PC-3 (cell line): ENCODE measurements around the gene CDKN1B. TPM values are rescaled to one million over a fixed set of nuclear protein-coding genes. Genes with fewer than 3 reads are reported as not detected.

Experiments
- ATAC-seq: fragments of 200-7000 bp; cut with Tn5 transposase; 2 replicates; pipeline ENCODE4 v1.9.1; 2020; ENCODE audit warnings: mild to moderate bottlenecking, moderate library complexity
- BruUV-seq: library from RNA; stranded (reverse); fragments of 400-500 nt; replicated peaks from 2 replicates; lab custom pipeline; 2021; lab: Mats Ljungman, UMichigan
- CTCF ChIA-PET: fragments of 300-600 bp; sonication (Branson Sonifier 250); formaldehyde crosslinking; loops from one replicate; lab custom pipeline; 2022; ENCODE audit warnings: antibody characterized with exemption; lab: Charles Lee
- POLR2A ChIA-PET: fragments of 300-600 bp; sonication (Branson Sonifier 250); formaldehyde crosslinking; loops from one replicate; lab custom pipeline; 2022; ENCODE audit warnings: antibody characterized with exemption; ENCODE audit not compliant: unreplicated experiment; lab: Charles Lee
- DNase-seq: peaks from one replicate; pipeline ENCODE4 v3.0.0-alpha.2; 2015
- H2AFZ ChIP-seq: fragments of 300-600 bp; sonication (generic); 2 replicates; pipeline ENCODE4 v1.6.0; 2016; ENCODE audit warnings: antibody characterized with exemption, low read length
- H3F3A ChIP-seq: fragments of 300-600 bp; sonication (generic); one replicate; pipeline ENCODE4 v1.6.0; 2017; ENCODE audit warnings: antibody characterized with exemption, low read length, control low read depth, mild to moderate bottlenecking; ENCODE audit not compliant: unreplicated experiment
- H3K27ac ChIP-seq: fragments of 300-600 bp; sonication (generic); 2 replicates; pipeline ENCODE4 v1.5.1; 2016; ENCODE audit warnings: mild to moderate bottlenecking, low read length
- H3K27me3 ChIP-seq: fragments of 300-600 bp; sonication (generic); 2 replicates; pipeline ENCODE4 v1.6.1; 2016; ENCODE audit warnings: low read length, mixed read lengths
- H3K36me3 ChIP-seq: fragments of 300-600 bp; sonication (generic); 2 replicates; pipeline ENCODE4 v1.6.1; 2016; ENCODE audit warnings: low read depth, mixed run types, low read length, mixed read lengths
- H3K4me1 ChIP-seq: fragments of 300-600 bp; sonication (generic); 2 replicates; pipeline ENCODE4 v1.5.1; 2016; ENCODE audit warnings: low read length; ENCODE audit not compliant: insufficient read depth
- H3K4me2 ChIP-seq: fragments of 300-600 bp; sonication (generic); 2 replicates; pipeline ENCODE4 v1.6.0; 2016; ENCODE audit warnings: low read length
- H3K4me3 ChIP-seq: fragments of 300-600 bp; sonication (generic); 2 replicates; pipeline ENCODE4 v1.5.1; 2016; ENCODE audit warnings: mild to moderate bottlenecking, low read length, mixed read lengths
- H3K79me2 ChIP-seq: fragments of 300-600 bp; sonication (generic); 2 replicates; pipeline ENCODE4 v1.6.1; 2017; ENCODE audit warnings: low read length, mixed read lengths
- H3K9ac ChIP-seq: fragments of 300-600 bp; sonication (generic); 2 replicates; pipeline ENCODE4 v1.6.0; 2016; ENCODE audit warnings: mild to moderate bottlenecking, low read length
- H3K9me2 ChIP-seq: fragments of 300-600 bp; sonication (generic); replicated peaks from 2 replicates; pipeline ENCODE4 v1.6.1; 2016; ENCODE audit warnings: mixed run types, low read length, mixed read lengths
- H3K9me3 ChIP-seq: fragments of 300-600 bp; sonication (generic); 2 replicates; pipeline ENCODE4 v1.6.1; 2016; ENCODE audit warnings: low read length, mixed read lengths
- H4K20me1 ChIP-seq: fragments of 300-600 bp; sonication (generic); 2 replicates; pipeline ENCODE4 v1.6.1; 2016; ENCODE audit warnings: low read length, mixed read lengths
- EZH2 ChIP-seq: fragments of 300-600 bp; sonication (generic); IDR thresholded peaks from one replicate; pipeline ENCODE4 v1.6.1; 2017; ENCODE audit warnings: antibody characterized with exemption, mild to moderate bottlenecking, low read length; ENCODE audit not compliant: unreplicated experiment
- EZH2phosphoT487 ChIP-seq: fragments of 300-600 bp; sonication (generic); IDR thresholded peaks from 2 replicates; pipeline ENCODE4 v1.6.1; 2018; ENCODE audit warnings: mild to moderate bottlenecking, antibody characterized with exemption, low read length, borderline replicate concordance
- intact Hi-C: fragments of 100-400 bp; cut with micrococcal nuclease; formaldehyde crosslinking; loops from 2 replicates; pipeline ENCODE4 v1.9.0; 2023
- total RNA-seq: library from RNA; depleted of rRNA; stranded (reverse); fragments of >200 nt; gene quantifications from 2 replicates; pipeline ENCODE4 v1.2.3, GENCODE V29; 2014
- TF ChIP-seq, protein P1 (sequence below): fragments of 300-600 bp; sonication (generic); conservative IDR thresholded peaks from 2 replicates; pipeline ENCODE4 v1.5.1; 2017; ENCODE audit warnings: antibody characterized with exemption, low read depth, mild to moderate bottlenecking, low read length

Gene CDKN1B
- total RNA-seq, 1 experiment from 2014 or later = 29.2 TPM

DNA sequence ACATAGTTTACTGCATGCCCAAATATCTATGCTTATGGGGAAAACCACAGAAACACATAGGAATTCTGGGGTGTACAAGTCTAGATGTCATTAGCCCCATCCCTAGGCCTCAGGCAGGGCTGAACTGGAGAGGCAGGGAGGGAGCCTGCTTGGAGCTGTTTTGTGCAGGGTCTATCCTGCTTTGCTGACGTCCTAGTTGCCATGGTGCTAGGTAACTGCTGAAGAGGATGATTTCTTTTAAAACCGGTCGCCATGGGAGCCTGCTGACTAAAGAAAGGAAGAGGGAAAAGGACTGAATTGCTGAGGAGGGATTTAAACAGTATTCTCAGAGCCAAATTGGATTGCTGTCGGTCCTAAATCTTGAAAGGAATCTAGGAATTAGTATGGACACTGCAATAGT, 31.9 kb upstream of the CDKN1B start:
- Histone ChIP-seq H3K4me3 (no peak overlapping the region), H4K20me1 (no peaks in the 10 kb centered on the region), H3K27me3 (no peaks in the 10 kb centered on the region), H3K4me2 (no peak overlapping the region), H3K9ac (no peak overlapping the region), H3K27ac (no peak overlapping the region), H3K9me2 (no peaks in the 10 kb centered on the region), H3K36me3 (no peaks in the 10 kb centered on the region), H3K79me2 (no peaks in the 10 kb centered on the region), H3K9me3 (no peaks in the 10 kb centered on the region), H2AFZ (no peak overlapping the region), H3K4me1 (no peaks in the 10 kb centered on the region), H3F3A (no peaks in the 10 kb centered on the region)
- no peak for DNase-seq
- ChIA-PET POLR2A (no interaction called here), CTCF (no interaction called here)
- intact Hi-C loops = no loop called here
- TF ChIP-seq EZH2phosphoT487 (no peak), EZH2 (no peak)
- TF ChIP-seq, protein P1, sequence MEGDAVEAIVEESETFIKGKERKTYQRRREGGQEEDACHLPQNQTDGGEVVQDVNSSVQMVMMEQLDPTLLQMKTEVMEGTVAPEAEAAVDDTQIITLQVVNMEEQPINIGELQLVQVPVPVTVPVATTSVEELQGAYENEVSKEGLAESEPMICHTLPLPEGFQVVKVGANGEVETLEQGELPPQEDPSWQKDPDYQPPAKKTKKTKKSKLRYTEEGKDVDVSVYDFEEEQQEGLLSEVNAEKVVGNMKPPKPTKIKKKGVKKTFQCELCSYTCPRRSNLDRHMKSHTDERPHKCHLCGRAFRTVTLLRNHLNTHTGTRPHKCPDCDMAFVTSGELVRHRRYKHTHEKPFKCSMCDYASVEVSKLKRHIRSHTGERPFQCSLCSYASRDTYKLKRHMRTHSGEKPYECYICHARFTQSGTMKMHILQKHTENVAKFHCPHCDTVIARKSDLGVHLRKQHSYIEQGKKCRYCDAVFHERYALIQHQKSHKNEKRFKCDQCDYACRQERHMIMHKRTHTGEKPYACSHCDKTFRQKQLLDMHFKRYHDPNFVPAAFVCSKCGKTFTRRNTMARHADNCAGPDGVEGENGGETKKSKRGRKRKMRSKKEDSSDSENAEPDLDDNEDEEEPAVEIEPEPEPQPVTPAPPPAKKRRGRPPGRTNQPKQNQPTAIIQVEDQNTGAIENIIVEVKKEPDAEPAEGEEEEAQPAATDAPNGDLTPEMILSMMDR = no peak
- no TSS peak for BruUV-seq
- no peak for ATAC-seq

GRCh38 chr12:12686472-12686871, 30.7 kb upstream of the CDKN1B start:
- H3K4me1 ChIP-seq = no peaks in the 10 kb centered on the region
- H3K4me2 ChIP-seq = no peak overlapping the region
- no peaks in the 10 kb centered on the region for H3K9me3 ChIP-seq
- no peak overlapping the region for H3K27ac ChIP-seq
- H3K9ac ChIP-seq = no peak overlapping the region
- TF ChIP-seq EZH2phosphoT487 = no peak
- no peak for TF ChIP-seq EZH2
- TF ChIP-seq, protein P1 = no peak
- H3K79me2 ChIP-seq = no peaks in the 10 kb centered on the region
- H3K4me3 ChIP-seq = no peak overlapping the region
- H4K20me1 ChIP-seq = no peaks in the 10 kb centered on the region
- H3K36me3 ChIP-seq = no peaks in the 10 kb centered on the region
- intact Hi-C loops = no loop called here
- POLR2A ChIA-PET = no interaction called here
- BruUV-seq = no TSS peak
- CTCF ChIA-PET = no interaction called here
- H3K27me3 ChIP-seq = no peaks in the 10 kb centered on the region
- no peaks in the 10 kb centered on the region for H3K9me2 ChIP-seq
- no peaks in the 10 kb centered on the region for H3F3A ChIP-seq
- DNase-seq (no peak), ATAC-seq (no peak)
- no peak overlapping the region for H2AFZ ChIP-seq

- DNase-seq = no peak
- BruUV-seq = no TSS peak
- no peak for ATAC-seq
- H3K4me3 ChIP-seq = no peak overlapping the region
- no peaks in the 10 kb centered on the region for H3K4me1 ChIP-seq
- no peaks in the 10 kb centered on the region for H3K36me3 ChIP-seq
- H3K9me2 ChIP-seq = no peaks in the 10 kb centered on the region
- H3K79me2 ChIP-seq = no peaks in the 10 kb centered on the region
- ChIA-PET POLR2A (no interaction called here), CTCF (no interaction called here)
- TF ChIP-seq, protein P1 = no peak
- TF ChIP-seq EZH2 = no peak
- no peak for TF ChIP-seq EZH2phosphoT487
- H3K4me2 ChIP-seq = no peak overlapping the region
- no peak overlapping the region for H3K9ac ChIP-seq
- H3K27ac ChIP-seq = no peak overlapping the region
- H4K20me1 ChIP-seq = no peaks in the 10 kb centered on the region
- no peaks in the 10 kb centered on the region for H3K9me3 ChIP-seq
- intact Hi-C loops = no loop called here
- no peaks in the 10 kb centered on the region for H3F3A ChIP-seq
- H2AFZ ChIP-seq = no peak overlapping the region
- H3K27me3 ChIP-seq = no peaks in the 10 kb centered on the region
These were observed 30.2 kb upstream of the CDKN1B start for GRCh38 chr12:12686925-12687324.
